NCI-H524 treated with DMSO at 0.1 percent for 48 hours (cell line): Measurements from ENCODE around the gene ZNF300.
"Not testable (repeated sequence)": the region's sequence is repeated elsewhere in the genome, so short reads cannot be mapped to it uniquely, and the experiment has no call there.

Source experiments
- DNase-seq: peaks from one replicate; lab custom pipeline; 2025; lab: John Stamatoyannopoulos, UW

Gene ZNF300

DNA sequence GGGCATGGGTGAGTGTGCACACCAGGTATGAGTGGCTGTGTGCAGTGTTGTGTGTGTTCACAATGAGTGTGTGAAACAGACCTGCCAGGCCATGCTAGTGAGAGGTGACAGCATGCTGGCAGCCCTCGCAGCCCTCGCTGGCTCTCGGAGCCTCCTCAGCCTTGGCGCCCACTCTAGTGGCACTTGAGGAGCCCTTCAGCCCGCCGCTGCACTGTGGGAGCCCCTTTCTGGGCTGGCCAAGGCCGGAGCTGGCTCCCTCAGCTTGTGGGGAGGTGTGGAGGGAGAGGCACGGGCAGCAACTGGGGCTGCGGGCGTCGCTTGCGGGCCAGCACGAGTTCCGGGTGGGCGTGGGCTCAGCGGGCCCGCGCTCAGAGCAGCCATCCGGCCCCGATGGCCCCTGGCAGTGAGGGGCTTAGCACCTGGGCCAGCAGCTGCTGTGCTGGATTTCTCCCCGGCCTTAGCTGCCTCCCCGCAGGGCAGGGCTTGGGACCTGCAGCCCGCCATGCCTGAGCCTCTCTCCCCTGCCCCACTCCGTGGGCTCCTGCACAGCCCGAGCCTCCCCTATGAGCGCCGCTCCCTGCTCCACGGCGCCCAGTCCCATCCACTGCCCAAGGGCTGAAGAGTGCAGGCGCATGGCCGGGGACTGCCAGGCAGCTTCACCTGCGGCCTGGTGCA, 59.5 kb downstream of the ZNF300 start:
- DNase-seq = not testable (repeated sequence)
